Activated T-helper 1 cell treated with Interleukin-2 at 50 U/mL for 16 hours (primary cell): ENCODE results near the gene RBM5.
A peak's percentile ranks its signal among the peaks of the same experiment; 100 is the strongest.

Experiments used
- DNase-seq: peaks from one replicate; pipeline ENCODE4 v3.0.0-alpha.2; 2020; ENCODE audit warnings: low read depth

The RBM5 gene

DNA sequence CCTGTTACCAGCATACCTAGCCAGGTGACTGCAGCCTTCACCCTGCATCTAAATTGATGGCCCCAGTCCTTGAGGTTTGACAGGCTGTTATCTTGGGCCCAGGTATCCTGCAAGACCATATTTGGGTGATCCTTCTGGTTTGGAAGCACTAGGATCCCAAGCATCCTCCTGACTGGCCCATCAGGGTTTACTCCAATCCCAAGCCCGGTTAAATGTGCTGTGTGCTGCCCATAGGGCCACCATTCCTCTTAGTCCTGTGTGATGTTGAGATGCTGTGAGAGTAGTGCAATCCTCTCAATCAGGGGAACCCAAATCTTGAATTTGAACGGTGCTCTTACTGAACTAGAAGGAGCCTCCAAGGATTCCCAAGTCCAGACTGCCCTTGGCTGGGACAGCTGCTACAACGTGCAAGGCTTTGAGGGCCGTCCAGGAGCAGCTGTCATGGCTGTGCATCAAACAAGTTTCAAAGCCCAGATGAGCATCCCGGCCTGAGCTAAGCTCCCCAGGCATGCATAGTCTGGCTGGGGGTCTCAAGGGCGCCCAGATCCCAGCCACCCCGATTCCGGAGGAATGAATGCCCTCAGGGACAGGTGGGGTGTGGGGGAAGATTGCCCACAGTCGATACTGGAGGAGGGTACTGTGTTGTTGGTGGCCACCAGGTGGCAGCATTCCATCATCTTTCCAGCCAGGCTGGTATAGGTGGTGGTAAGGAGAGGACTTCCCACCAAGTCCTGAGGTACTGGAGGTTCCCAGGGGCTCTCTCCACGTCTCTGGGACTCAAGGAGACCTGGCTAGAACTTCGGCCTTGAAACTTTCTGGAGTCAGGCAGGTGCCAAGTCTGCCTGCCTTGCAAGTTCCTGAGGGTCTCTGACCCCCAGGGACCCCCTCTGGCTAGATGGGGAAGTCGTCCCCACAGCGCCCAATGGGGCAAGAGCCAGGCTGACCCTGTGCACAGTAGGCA, 32.6 kb downstream of the RBM5 start:
- peak; percentile 50 for DNase-seq

DNA sequence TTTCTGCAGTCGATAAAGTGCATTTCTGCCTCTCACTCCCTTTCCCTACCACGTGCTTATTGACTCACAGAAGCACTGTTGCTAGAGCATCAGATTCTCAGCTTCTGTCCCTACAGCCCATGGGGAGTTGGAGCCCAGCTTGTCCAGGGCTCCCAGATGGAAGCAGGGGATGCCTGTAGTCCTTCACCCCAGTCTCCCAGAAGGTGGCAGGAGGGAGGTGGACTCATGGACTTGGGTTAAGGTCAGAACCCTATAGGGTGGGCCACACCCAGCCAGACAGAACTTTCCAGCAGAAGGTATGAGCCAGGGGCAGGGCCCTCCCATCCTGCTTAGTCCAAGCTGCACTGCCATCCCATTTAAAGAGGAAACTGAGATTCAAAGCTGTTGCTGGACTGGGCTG, 33.4 kb downstream of the RBM5 start:
- no peak for DNase-seq

- no peak for DNase-seq
Observed at GRCh38 chr3:50122661-50123391, 34.1 kb downstream of the RBM5 start.

GRCh38 chr3:50123394-50124051, 34.8 kb downstream of the RBM5 start:
- DNase-seq, result no peak

- DNase-seq, result no peak
Observed at GRCh38 chr3:50124052-50124799, 35.5 kb downstream of the RBM5 start.

DNA sequence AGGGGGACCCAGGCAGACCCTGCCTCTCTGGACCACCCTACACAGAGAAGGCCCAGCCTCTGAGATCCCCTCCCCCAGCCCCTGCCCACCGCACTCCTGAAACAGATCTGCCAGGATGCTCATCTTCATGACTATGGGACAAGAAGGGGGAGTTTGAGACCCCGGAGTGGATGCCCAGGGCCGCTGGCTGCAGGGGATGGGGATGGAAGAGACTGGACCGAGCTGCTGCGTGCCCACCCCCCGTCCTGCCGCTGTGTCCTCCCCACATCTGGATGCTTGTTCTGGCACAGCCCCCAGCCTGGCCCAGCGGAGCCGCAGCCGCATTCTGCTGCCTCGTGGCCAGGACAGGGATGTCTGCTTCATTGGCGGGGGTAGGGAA, 36.1 kb downstream of the RBM5 start:
- no peak for DNase-seq

GRCh38 chr3:50125541-50126286, 37.0 kb downstream of the RBM5 start:
- DNase-seq, result no peak

DNA sequence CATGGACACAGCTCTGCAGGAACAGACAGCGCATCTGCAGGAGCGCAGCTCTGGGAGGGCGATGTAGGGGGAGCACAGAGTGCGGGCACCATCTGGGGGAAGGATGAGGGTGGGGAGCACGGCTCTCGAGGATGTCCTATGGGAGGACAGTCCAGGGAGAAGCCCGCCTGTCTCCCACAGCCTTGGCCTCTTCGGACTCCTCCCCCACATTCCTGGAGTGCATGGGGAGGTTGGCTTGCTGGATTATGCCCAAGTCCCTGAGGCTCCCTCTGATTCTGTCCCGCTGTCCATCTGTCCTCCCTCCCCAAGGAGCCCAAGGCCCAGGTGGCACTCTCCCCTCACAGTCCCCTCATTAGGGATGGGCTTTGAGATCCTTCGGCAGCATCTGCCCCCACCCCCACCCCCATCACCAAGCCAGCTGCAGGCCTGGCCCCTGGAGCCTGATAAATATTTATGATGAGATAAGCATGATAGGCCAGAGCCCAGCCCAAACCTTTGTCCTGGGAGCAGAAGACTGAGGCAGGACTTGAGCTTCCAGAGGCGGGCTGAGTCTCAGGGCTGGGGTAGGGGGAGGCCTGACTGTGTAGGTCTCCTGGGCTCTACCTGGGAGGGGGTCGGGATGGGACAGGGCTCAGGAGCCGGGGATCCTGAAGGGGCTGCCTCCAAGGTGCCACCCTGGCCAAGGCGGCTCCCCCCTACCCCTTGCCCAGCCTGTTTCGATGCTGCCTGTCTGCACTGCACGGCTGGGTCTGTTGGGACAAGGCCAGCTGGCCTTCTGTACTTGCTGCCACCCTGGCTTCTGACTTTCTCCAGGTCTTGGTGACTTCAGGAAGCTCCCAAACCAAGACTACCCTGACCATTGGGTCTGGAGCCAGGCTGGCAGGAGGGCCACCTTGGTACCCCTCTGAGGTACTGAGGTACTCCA, 37.8 kb downstream of the RBM5 start:
- DNase-seq, result no peak

DNA sequence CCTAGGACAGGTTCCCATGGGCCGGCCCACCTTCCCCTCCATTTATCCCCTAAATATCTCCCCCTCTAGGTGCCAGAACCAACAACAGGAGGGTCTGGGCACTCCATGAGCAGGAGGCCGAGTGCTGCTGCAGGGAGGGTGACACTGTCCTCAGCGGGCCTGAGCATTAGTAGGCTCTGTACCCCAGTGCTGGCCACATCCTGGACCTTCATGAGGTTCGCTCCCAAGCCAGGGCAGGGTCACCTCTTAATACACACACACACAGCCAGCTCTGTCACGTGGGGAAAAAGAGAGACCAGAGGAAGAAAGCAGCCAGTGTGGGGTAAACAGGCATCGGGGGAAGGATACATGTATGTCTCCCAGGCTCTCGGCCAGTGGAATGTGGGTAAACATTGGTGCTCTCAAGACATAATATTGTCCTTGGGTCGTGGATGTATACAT, 38.6 kb downstream of the RBM5 start:
- DNase-seq, result no peak

DNA sequence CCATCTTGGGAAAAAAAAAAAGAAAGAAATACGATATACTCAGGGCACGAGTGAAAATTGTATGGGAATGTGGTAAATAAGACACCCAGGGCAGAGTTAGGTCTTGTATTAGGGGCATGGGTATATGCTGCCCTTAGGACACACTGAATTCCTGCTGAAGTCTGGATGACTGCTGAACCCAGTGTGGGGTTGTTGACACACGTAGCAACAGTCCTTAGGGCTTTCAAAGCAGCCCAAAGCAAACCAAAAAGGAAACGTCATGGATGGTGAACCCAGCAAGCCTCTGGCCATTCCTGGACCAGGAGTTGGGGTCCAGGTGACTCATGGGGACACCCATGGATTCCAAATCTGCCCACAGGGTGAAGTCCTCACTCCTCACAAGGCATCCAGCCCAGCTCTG, 39.3 kb downstream of the RBM5 start:
- DNase-seq, result no peak

GRCh38 chr3:50130436-50130835, 41.7 kb downstream of the RBM5 start:
- no peak for DNase-seq

DNA sequence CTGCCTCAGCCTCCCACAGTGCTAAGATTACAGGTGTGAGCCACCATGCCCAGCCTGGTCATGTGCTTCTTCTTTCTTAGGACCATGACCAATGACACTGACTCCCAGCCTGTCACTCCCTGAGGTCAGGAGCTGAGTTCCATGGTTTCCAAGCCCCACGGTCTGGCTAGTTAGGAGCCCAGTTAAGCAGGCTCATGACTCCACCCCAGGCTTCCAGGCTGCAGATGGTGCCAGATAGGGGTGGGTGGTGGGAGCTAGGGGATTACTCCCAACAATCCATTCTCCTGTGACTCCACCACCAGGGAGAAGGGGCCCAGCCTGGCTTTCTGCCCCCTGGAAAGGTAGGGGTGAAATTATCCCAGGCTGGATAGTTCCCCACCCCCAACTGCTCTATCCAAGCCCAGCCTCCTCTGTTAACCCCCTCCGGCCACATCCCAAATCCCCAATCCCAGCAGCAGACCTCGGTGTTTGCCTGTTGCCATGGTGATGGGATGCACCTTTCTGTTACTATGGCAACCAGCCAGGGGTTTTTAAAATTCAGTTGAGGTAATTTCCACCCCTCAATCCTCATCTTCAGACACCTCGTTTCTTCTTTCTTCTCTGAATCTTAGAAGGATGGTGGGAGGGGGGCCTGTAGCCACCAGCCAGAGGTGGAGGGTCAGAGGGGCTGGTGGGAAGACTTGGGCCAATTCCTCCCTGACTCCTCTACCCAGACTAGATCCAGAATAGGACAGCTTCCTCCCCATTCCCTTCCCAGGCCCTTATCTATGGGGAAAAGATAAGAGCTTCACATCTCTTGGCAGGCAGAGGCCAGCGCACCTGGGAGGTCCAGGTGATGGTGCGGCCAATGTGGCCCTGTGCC, 43.9 kb downstream of the RBM5 start:
- DNase-seq, result no peak

- DNase-seq, result no peak
Observed at GRCh38 chr3:50133283-50133615, 44.5 kb downstream of the RBM5 start.

DNA sequence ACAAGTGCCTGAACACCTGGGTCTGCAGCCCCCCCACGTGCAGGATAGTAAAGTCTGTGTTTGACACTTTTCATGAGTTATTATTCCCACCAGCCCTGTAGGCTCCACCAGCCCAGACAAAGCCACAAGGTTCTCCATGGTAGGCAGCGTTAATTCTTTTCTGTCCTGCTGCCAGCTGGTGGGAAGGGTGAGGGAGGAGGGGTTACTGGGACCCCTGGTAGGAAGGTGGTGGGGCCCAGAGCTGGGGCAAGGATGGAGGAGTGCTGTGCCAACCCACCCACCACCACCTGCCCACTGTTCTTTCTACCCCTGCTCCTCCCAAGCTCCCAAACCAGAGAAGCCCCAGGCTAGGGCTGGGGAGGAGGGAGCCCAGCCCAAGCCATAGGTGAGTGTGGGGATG, 45.6 kb downstream of the RBM5 start:
- DNase-seq, result no peak

- no peak for DNase-seq
Observed at GRCh38 chr3:50135964-50136363, 47.2 kb downstream of the RBM5 start.

- DNase-seq, result no peak
Observed at GRCh38 chr3:50136714-50137405, 48.1 kb downstream of the RBM5 start.

DNA sequence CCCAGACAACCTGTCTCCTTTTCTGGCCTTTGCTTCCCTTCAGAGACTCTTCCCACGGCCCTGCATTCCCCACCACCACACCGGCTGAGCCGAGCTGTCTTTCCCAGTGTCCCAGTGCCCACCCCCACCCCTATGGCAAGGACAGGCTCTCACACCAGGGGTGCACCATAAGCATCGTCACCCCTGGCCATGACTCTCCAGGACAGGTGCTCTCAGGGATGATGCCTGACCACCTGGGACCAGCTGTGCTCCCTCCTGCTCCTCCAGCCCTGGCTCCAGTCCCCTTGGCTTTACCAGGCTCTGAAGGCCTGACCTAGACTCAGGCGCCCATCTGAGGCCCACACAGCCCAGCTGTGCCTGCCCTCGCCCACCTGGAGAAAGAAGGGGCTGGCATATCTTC, 48.8 kb downstream of the RBM5 start:
- no peak for DNase-seq
